Putamen (tissue), 1 donor: ENCODE results near the gene MNT.
"Not testable (repeated sequence)": the region's sequence is repeated elsewhere in the genome, so short reads cannot be mapped to it uniquely, and the experiment has no call there.

Source experiments
- DNase-seq: peaks from one replicate; pipeline ENCODE4 v3.0.0-alpha.2; 2016; ENCODE audit warnings: low spot score

Gene MNT, protein sequence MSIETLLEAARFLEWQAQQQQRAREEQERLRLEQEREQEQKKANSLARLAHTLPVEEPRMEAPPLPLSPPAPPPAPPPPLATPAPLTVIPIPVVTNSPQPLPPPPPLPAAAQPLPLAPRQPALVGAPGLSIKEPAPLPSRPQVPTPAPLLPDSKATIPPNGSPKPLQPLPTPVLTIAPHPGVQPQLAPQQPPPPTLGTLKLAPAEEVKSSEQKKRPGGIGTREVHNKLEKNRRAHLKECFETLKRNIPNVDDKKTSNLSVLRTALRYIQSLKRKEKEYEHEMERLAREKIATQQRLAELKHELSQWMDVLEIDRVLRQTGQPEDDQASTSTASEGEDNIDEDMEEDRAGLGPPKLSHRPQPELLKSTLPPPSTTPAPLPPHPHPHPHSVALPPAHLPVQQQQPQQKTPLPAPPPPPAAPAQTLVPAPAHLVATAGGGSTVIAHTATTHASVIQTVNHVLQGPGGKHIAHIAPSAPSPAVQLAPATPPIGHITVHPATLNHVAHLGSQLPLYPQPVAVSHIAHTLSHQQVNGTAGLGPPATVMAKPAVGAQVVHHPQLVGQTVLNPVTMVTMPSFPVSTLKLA

DNA sequence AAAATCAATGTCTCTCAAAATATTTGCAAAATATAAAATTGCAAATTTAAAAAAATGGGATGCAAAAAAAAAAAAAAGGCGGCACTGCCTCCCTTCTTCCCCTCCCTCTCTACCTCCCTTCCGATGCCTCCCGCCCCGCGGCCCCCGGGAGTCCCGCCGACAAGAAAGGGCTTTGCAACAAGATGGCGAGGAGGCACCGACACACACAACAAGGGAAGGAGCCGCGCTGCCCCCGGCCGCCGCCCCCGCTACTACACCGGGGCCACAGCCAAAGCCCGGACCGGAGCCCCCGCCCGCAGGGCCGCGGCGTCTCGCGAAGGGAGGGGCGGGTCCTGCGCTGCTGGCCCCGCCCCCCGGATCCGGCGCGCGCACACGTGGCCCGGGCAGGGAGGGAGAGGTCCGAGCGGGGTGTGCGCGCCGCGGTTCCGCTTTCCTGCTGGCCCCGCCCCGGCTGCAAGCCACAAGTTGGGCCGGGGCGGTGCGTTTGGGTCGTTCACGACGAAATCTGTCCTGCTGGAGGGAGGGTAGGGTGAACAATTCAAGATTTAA, at the start of gene MNT:
MNT (minus strand) TSS at position 184 of the 549 bp plus-strand sequence. CDS start 348 bp downstream, outside the sequence.
- DNase-seq, result peak; percentile 95

DNA sequence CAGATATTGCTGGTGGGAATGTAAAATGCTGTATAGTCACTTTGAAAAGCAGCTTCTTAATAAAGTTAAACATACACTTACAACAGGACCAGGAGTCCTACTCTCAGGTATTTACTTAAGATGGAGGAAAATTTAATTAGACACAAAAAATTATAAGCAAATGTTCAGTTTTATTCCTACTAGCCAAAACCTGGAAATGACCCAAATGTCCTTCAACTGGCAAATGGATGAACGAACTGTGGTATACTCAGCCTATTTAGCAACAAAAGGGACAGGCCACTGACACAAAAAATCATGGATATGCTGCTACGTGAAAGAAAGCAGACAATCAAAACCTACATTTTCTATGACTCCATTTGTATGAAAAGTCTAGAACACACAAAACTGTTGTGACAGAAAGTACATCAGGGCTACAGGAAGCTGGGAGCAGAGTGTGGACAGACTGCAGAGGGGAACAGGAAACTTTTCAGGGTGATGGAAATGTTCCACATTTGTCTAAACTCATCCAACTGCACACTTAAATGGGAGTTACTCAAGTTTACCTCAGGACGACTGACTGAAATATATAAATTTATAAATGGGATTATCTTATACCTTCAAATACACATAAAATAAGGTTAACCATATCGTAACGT, 49.3 kb upstream of the MNT start:
- no peak for DNase-seq

DNA sequence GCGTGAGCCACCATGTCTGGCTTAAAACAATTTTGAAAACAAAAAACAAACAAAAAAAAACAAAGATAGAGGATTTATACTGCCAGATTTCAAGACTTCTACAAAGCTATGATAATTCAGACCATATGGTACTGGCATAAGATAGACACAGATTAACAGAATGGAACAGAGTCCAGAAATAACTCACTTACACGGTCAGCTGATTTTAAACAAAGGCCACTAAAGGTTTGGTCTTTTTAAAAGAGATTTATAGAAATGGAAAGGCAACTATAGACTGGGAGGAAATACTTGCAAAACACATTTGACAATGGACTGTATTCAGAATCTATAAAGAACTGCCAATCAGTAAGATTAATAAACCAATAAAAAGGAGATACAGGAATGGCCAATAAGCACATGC, 48.6 kb upstream of the MNT start:
- DNase-seq, result no peak

DNA sequence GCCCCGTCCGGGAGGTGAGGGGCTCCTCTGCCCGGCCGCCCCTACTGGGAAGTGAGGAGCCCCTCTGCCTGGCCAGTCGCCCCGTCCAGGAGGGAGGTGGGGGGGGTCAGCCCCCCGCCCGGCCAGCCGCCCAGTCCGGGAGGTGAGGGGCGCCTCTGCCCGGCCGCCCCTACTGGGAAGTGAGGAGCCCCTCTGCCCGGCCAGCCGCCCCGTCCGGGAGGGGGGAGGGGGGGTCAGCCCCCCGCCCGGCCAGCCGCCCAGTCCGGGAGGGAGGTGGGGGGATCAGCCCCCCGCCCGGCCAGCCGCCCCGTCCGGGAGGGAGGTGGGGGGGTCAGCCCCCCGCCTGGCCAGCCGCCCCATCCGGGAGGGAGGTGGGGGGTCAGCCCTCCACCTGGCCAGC, 46.6 kb upstream of the MNT start:
- not testable (repeated sequence) for DNase-seq

DNA sequence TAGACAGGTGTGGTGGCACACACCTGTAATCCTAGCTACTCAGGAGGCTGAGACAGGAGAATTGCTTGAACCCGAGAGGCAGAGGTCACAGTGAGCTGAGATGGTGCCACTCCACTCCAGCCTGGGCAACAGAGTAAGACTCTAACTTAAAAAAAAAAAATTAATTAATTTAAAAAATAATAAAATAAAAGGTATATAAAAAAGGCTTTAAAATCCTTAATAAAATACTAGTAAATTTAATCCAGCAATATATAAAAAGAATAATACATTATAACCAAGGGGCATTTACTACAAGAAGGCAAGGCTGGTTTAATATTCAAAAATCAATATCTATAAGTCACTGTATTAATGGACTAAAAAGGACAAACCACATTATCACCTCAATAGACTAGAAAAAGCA, 44.8 kb upstream of the MNT start:
- DNase-seq, result no peak

DNA sequence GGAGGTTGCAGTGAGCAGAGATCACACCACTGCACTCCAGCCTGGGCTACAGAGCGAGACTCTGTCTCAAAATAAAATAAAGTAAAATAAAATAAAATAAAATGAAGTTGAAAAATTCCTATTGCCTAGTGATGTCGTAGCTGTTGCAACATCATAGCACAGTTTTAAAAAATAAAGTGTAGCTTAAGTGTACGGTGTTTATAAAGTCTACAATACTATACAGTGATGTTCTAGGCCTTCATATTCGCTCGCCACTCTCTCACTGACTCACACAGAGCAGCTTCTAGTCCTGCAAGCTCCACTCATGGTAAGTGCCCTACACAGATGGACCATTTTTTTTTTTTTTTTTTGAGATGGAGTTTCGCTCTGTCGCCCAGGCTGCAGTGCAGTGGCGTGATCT, 43.5 kb upstream of the MNT start:
- no peak for DNase-seq

DNA sequence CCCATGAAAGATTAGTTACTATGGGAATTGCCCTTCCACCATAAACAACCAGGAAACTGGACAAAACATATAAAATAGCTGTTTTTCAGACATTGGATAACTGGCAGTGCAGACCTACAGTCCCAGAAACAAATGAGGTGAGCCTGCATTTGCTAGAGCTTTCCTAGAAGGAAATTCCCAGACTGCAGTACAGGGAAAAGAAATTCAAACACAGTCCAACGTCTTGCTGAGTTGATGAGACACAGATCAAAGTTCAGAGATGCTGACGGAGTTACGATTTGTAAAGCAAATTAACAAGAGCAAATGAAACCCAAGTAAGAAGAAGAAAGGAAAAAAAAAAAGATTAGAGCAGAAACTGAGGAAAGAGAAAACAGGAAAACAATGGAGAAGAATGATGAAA, 41.3 kb upstream of the MNT start:
- no peak for DNase-seq

DNA sequence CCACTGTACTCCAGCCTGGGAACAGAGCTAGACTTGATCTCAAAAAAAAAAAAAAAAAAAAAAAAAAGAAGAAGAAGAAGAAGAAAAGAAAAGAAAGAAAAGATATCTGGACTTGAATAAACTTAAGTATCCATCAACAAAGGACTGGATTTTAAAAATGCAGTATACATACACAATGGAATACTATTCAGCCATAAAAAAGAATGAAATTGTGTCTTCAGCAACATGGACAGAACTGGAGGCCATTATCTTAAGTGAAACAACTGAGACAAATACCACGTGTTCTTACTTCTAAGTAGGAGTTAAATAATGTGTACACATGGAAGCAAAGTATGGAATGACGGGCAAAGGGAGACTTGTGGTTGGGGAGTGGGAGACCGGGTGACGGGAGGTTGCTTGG, 40.1 kb upstream of the MNT start:
- DNase-seq, result no peak

DNA sequence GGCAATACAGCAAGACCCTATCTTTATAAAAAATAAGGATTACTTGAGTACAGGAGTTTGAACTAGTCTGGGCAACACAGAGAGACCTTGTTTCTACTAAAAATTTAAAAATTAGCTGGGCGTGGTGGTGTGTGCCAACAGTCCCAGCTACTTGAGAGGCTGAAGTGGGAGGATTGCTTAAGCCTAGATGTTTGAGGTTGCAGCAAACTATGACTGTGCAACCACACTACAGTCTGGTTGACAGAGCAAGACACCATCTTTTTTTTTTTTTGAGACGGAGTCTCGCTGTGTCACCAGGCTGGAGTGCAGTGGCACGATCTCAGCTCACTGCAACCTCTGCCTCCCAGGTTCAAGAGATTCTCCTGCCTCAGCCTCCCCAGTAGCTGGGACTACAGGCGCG, 39.1 kb upstream of the MNT start:
- DNase-seq, result not testable (repeated sequence)

DNA sequence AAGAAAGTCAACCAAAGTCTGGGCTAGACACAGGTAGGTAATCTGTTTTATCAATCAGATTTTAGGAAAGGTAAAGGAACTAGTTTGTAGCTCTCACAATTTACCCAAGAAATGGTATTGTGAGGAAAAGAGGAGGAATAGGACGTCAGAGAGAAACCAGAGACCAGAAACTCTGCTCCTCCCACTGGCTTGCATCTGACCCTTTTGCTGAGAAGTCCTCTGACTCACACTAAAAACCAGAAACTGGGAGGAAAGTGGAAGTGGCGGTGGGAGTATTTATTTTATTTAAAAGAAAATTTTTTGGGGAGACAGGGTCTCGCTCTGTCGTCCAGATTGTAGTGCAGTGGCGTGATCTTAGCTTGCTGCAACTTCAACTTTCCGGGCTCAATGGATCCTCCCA, 38.0 kb upstream of the MNT start:
- no peak for DNase-seq

DNA sequence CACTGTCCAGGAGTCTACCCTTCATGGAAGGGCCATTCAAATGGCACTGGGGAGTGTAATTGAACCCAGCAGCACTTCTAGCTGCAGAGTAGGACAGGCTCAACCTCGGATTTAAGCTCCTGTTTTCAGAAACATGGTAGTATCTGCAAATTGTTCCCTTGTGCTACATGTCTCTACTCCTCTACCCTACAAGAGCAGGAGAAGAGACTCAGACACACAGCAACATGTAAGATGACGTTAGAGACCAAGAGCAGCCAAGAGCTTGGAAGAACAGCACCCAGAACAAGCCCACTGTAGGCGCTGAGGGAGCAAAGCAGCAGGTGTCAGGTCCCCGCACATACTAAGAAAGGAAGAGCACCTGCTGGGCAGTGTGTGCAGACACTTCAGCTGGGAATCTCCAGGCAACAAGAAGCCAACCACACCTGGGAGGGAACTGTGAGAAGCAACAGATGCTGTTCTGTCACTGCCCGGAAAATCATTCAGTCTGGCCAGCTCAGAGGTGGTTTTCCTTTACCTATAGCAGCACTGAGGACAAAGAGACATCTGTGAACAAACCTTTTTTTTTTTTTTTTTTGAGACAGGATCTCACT, 35.6 kb upstream of the MNT start:
- no peak for DNase-seq

DNA sequence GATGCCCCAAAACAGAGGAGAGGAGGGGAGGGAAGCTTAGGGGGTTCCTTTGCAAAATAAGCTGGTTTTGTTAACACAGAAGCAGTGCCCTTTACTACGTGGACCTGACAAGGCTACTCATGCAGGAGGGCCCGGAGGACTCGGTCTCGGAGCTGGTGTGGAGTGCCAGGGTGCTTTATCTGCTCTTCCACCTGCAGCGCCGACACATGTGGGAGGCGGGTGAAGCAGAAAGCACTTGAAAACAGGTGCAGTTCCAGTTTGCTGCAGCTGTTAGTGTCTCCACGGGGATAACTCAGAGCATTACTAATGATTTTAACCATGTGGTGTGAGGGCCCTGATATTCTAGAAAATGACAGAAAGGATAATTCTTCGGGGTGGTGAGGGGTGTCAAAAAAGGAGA, 35.0 kb upstream of the MNT start:
- DNase-seq, result no peak

DNA sequence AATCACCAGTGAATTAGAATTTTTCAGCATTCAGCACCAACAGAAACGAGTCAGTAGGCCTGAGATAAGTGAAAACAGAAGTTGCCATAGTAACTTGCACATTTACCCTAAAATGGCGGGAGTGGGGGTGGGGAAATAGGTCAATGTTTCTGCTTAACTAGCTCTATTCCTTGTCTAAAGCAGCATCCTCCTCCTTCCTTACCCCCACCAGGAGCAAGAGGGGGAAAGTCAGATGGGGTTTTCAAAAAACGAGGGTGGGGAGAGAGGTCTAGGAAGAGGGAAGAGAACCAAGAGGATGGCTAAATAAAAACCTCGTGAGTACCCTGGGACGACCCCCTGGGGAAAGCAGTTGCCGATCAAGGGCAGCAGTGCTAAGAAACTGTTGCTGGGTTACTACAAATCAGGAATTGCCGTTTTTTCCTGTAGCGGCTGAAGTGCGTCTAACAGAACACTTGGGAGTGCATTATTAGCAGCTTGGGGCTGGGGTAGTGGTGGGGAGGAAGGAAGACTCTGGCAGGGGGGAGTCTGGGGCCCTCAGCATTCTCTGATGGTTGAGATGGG, 34.4 kb upstream of the MNT start:
- DNase-seq, result peak; percentile 66

DNA sequence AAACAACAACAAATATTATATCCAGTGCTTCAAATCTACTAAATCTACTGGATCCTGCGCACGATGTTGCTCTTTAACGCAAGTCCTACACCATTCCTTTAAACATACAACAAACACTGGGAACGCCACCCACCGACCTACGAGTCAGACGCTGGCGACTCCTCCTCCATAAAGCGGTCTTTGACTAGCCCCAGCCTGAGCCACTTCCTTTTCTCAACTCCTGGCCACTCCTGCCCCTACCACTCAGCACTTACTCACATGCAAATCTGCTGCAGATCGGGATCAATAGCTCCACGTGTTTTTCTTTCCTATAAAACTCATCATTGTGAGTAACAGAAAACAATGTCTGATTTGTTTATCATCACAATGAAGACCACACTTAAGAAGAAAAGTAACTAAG, 32.8 kb upstream of the MNT start:
- no peak for DNase-seq

DNA sequence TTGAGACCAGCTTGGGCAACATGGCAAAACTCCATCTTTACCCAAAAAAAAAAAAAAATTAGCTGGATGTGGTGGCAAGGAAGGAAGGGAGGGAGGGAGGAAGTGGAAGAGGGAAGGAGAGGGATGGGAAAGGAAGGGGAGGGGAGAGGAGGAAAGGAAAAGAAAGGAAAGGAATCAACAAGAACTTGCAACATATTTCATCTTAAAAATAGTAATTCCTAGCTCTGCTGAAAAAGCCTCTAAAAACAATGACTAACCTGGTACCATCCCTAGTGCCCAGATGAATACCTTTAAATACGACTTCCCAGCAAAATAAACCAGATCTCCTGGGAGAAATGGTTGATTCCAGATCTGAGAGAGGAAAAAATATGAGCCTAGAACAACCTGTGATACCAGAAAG, 27.1 kb upstream of the MNT start:
- no peak for DNase-seq

DNA sequence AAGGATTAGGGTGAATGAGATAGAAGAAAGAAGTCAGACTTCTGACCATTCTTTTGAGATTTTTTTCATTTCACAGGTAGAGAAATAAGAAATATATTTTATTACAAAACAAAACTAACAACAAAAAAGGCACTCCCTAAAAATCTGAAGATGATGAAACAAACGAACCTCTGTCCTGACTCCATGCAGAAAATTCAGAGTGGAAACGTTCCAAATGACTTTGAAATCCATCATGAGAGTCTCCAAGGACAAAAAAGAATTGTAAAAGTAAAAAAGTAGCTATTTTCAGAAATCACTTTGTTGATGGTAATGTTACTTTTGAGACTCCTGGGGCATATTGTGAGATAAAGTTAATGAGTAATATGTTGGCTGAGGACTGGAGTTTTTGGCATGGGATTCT, 26.4 kb upstream of the MNT start:
- DNase-seq, result no peak

DNA sequence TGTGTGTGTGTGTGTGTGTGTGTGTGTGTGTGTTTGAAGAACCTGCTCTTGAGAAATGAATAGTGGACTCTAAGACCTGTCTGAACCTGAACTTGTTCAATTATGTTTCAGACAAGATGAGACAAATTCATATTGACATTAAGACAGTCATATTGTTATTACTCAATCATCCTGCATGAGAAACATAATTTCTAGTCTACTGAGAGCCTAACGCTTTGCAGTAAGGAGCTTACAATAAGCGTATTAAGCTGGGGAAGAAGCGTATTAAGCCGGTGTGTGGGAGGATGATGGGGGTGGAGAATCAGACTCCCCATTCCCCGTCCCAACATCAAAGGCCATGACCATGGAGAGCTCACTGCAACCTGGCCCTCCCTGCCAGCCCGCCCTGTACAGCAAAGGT, 22.4 kb upstream of the MNT start:
- DNase-seq, result no peak

DNA sequence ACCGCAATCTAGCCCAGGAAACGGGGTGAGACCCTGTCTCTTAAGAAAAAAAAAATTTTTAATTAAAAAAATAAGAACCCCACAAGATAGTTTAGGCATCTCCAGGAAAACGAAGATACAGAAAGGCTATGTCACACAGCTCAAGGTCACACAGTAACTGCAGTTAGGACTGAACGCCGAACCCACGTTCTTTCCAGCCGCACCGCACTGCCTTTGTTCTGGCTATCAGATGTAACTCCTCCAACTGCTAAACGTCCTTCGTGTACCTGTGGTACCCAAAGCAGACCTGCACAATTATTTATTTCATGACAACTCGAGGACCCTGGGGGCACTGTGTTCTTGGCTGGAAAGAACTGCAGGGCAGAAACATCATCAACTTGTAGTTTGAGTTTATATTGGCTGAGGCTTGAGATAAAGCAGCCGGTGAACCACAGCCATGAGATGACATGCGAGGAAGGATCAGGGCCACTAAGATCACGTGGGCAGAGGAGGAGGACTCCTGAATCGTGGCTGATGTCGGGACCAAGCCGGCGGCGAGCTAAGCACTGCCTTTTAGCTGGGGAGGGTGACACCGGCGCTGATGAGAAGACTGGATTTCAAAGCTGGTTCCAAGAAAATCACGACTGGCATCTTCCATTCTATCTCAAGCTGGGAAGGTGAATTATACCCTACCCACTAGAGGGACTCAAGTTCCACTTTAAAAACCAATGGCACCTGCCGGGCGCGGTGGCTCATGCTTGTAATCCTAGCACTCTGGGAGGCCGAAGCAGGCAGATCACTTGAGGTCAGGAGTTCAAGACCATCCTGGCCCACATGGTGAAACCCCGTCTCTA, 20.7 kb upstream of the MNT start:
- no peak for DNase-seq

DNA sequence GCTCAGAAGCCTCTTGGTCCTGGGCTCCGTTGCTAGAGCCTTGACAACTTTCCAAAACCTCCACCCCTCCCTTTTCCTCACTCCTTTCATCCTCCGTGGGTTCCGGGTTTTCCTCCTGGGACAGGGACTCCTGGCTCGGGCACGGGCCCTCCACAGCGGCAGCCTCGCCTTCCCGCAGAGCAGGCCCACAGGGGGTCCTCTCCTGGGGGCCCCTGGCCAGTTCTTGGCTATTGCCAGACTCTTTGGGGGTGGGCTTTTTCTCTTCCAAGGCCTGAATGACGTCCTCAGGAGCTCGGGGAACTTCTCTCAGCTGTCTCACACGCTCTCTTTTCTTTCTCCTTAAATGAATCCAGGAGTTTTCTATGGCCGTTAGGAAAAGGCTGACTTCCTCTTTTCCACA, 19.3 kb upstream of the MNT start:
- no peak for DNase-seq

DNA sequence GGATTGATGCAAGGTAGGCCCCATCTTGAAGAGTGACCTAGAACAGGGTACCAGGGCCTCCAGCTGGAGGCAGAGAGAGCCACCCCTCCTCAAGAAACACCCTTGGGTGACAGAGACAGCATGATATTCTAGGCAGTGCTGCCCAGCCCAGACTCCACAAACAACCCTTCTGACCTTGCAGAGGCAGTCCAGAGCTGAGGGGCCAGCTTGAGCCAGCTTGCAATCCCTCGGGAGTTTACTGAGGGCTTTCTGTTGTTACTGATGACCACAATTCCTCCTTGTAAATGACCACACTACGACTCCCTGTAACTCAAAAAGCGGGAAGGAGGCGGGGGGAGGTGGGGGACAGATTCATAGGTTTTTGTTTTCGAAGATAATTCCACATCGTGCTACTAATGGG, 18.6 kb upstream of the MNT start:
- DNase-seq, result no peak

DNA sequence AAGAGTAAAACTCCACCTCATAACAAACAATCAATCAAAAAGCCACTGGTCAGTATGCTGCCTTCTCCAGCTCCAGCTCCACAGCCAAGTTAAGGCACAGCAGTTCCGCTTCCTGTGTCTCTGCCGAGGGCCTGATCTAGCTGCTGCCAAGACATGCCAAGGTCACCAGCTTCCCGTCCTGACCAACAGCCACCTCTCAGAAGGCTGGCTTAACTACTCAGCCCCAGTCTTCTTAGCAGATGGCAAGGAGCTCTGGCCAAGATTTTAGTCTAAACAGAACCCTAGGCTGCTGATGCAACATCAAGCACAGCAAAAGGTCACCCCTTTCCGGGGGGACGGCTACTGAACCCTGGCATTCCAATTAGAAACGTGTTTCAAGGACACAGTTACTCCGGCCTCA, 17.7 kb upstream of the MNT start:
- DNase-seq, result no peak
